NCI-H748 (cell line): ENCODE measurements around the gene FCAMR.

Experiments used
- DNase-seq: peaks from one replicate; lab custom pipeline; 2025; ENCODE audit not compliant: unreplicated experiment; lab: John Stamatoyannopoulos, UW

The FCAMR gene

GRCh38 chr1:206909883-206910318 is 60.4 kb downstream of the FCAMR start:
- no peak for DNase-seq

- DNase-seq = peak; percentile 77
Observed at GRCh38 chr1:206909161-206909882, 60.9 kb downstream of the FCAMR start.

- DNase-seq = no peak
Observed at GRCh38 chr1:206908038-206908437, 62.2 kb downstream of the FCAMR start.
